ENCODE data around the gene ELAVL4. TPM values are rescaled to one million over a fixed set of nuclear protein-coding genes. Genes with fewer than 3 reads are reported as not detected.
"Not testable (repeated sequence)": the region's sequence is repeated elsewhere in the genome, so short reads cannot be mapped to it uniquely, and the experiment has no call there.

The ELAVL4 gene
- total and polyA plus RNA-seq, 4 donors, result 0.02 to 0.51 TPM; not detected in 2

DNA sequence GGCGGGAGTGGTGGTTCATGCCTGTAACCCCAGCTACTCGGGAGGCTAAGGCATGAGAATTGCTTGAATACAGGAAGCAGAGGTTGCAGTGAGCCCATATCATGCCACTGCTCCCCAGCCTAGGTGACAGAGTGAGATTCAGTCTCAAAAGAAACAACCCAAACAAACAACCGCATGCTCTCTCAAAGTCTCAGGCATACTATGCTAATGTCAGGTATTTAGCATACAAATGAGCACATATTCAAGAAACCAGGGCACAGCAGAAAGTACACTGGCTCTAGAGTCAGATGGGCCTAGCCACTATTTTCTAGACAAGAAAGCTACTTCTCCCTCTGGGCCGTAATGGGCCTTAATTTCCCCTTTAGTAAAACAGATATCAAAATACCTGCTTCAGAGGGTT is 55.0 kb downstream of the ELAVL4 start (continued):
- no peak for TF ChIP-seq HNF4A (conservative IDR thresholded peaks at IDR 0.05)
- no peak for TF ChIP-seq FOXA1 (IDR thresholded peaks at IDR 0.05)
- no peak for TF ChIP-seq TAF1 (conservative IDR thresholded peaks at IDR 0.05)

DNA sequence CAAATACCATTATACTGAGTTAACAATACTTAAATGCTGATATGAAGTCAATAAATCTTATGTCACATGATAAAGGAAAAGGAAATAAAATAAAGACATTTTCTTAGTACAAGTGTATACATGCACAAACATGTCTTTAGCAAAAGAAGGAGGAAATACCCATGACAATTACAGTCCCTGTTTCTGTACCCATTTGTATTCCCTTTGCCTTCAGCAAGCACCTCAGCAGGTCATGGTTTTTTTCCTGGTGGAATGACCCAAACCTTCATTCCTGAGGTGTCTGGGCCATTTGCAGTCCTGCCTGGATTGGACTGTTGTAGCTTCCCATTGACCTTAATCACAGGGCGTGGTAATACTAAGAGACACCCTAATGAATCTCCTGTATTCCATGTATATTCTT is 57.6 kb downstream of the ELAVL4 start:
- 95% methylated on average over 1 of the region's 1 CpG for WGBS

DNA sequence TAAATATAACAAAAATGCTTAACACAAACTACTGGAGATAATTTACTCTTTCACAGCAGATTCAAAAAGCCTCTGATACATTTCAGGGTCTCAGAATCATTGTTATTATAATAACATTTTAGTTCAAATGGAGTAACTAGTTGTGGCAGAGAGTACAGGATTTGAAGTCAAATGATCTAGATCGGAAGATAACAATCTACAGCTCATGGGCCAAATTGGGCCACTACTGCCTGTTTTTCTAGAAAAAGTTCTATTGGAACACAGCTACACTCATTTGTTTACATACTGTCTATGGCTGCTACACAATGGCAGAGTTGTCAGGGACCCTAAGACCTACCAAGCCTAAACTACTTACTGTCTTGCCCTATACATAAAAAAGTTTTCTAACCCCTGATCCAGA is 63.6 kb downstream of the ELAVL4 start:
- H3K27ac ChIP-seq (ENCODE audit: low read depth in 1 of 2, low read length in 2 of 2), result no peak overlapping the region
- TF ChIP-seq NR2F2 (IDR thresholded peaks at IDR 0.05), result no peak
- TF ChIP-seq, protein P1, sequence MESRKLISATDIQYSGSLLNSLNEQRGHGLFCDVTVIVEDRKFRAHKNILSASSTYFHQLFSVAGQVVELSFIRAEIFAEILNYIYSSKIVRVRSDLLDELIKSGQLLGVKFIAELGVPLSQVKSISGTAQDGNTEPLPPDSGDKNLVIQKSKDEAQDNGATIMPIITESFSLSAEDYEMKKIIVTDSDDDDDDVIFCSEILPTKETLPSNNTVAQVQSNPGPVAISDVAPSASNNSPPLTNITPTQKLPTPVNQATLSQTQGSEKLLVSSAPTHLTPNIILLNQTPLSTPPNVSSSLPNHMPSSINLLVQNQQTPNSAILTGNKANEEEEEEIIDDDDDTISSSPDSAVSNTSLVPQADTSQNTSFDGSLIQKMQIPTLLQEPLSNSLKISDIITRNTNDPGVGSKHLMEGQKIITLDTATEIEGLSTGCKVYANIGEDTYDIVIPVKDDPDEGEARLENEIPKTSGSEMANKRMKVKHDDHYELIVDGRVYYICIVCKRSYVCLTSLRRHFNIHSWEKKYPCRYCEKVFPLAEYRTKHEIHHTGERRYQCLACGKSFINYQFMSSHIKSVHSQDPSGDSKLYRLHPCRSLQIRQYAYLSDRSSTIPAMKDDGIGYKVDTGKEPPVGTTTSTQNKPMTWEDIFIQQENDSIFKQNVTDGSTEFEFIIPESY (IDR thresholded peaks at IDR 0.05), result no peak
- no peaks in the 10 kb centered on the region for H3K9me3 ChIP-seq (ENCODE audit: control insufficient read depth in 4 of 4, low read length in 3 of 4)
- H3K4me3 ChIP-seq (ENCODE audit: low read depth in 1 of 3, low read length in 3 of 3), result no peak overlapping the region
- H3K27me3 ChIP-seq (ENCODE audit: control insufficient read depth in 4 of 4, insufficient read depth in 4 of 4, low read length in 3 of 4), result no peaks in the 10 kb centered on the region
- H3K9ac ChIP-seq (ENCODE audit: low read depth in 1 of 2, low read length in 2 of 2), result no peak overlapping the region
- 89% methylated on average over 1 of the region's 1 CpG for WGBS
- no peaks in the 10 kb centered on the region for H3K36me3 ChIP-seq (ENCODE audit: control insufficient read depth in 4 of 4, insufficient read depth in 3 of 4, low read depth in 1 of 4, low read length in 3 of 4)
- peaks cover 0 to 4% (median 2%) of the 10 kb centered on the region in 4 donors for H3K4me1 ChIP-seq (ENCODE audit: control insufficient read depth in 4 of 4, insufficient read depth in 4 of 4, low read length in 3 of 4)
- no peak for DNase-seq (ENCODE audit: low spot score)

More for the DNA sequence above, 57.6 kb downstream of the ELAVL4 start:
- H3K4me3 ChIP-seq (ENCODE audit: low read depth in 1 of 3, low read length in 3 of 3); H3K9me3 ChIP-seq (ENCODE audit: control insufficient read depth in 4 of 4, low read length in 3 of 4); H3K27me3 ChIP-seq (ENCODE audit: control insufficient read depth in 4 of 4, insufficient read depth in 4 of 4, low read length in 3 of 4); DNase-seq (ENCODE audit: low spot score); H3K9ac ChIP-seq (ENCODE audit: low read depth in 1 of 2, low read length in 2 of 2); H3K27ac ChIP-seq (ENCODE audit: low read depth in 1 of 2, low read length in 2 of 2); H3K4me1 ChIP-seq (ENCODE audit: control insufficient read depth in 4 of 4, insufficient read depth in 4 of 4, low read length in 3 of 4); H3K36me3 ChIP-seq (ENCODE audit: control insufficient read depth in 4 of 4, insufficient read depth in 3 of 4, low read depth in 1 of 4, low read length in 3 of 4): not testable (repeated sequence)

DNA sequence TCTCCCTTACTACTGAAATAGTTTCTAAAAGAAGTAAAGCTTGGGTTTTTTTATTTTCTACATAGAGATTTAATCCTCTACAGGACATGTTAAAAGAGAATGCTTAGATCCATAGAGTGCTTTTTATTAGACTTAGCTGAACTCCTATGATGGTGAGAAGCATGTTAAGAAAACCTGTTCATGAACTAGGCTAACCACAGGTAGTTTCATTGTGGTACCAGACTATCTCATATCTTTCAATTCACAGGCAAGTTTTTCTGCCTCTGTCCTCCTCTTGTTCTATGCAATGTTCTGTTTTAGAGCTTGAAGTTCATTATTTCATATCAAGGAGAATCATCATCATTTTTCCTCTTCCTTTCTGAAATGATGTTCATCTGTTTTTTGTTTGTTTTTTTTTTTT is 65.4 kb downstream of the ELAVL4 start:
- DNase-seq (ENCODE audit: low spot score), result no peak
- H3K9ac ChIP-seq (ENCODE audit: low read depth in 1 of 2, low read length in 2 of 2), result no peak overlapping the region

More for the DNA sequence above, 65.4 kb downstream of the ELAVL4 start:
- Histone ChIP-seq H3K9me3 (ENCODE audit: control insufficient read depth in 4 of 4, low read length in 3 of 4) (no peaks in the 10 kb centered on the region), H3K4me3 (ENCODE audit: low read depth in 1 of 3, low read length in 3 of 3) (no peak overlapping the region), H3K4me1 (ENCODE audit: control insufficient read depth in 4 of 4, insufficient read depth in 4 of 4, low read length in 3 of 4) (peaks cover 0 to 4% (median 2%) of the 10 kb centered on the region in 4 donors), H3K27me3 (ENCODE audit: control insufficient read depth in 4 of 4, insufficient read depth in 4 of 4, low read length in 3 of 4) (no peaks in the 10 kb centered on the region), H3K27ac (ENCODE audit: low read depth in 1 of 2, low read length in 2 of 2) (no peak overlapping the region), H3K36me3 (ENCODE audit: control insufficient read depth in 4 of 4, insufficient read depth in 3 of 4, low read depth in 1 of 4, low read length in 3 of 4) (no peaks in the 10 kb centered on the region)
- TF ChIP-seq, protein P2, sequence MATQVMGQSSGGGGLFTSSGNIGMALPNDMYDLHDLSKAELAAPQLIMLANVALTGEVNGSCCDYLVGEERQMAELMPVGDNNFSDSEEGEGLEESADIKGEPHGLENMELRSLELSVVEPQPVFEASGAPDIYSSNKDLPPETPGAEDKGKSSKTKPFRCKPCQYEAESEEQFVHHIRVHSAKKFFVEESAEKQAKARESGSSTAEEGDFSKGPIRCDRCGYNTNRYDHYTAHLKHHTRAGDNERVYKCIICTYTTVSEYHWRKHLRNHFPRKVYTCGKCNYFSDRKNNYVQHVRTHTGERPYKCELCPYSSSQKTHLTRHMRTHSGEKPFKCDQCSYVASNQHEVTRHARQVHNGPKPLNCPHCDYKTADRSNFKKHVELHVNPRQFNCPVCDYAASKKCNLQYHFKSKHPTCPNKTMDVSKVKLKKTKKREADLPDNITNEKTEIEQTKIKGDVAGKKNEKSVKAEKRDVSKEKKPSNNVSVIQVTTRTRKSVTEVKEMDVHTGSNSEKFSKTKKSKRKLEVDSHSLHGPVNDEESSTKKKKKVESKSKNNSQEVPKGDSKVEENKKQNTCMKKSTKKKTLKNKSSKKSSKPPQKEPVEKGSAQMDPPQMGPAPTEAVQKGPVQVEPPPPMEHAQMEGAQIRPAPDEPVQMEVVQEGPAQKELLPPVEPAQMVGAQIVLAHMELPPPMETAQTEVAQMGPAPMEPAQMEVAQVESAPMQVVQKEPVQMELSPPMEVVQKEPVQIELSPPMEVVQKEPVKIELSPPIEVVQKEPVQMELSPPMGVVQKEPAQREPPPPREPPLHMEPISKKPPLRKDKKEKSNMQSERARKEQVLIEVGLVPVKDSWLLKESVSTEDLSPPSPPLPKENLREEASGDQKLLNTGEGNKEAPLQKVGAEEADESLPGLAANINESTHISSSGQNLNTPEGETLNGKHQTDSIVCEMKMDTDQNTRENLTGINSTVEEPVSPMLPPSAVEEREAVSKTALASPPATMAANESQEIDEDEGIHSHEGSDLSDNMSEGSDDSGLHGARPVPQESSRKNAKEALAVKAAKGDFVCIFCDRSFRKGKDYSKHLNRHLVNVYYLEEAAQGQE (IDR thresholded peaks at IDR 0.05), result no peak
- TF ChIP-seq GABPA (IDR thresholded peaks at IDR 0.05 in 1 of 2, conservative IDR thresholded peaks at IDR 0.05 in 1 of 2) (no peak), TAF1 (conservative IDR thresholded peaks at IDR 0.05) (no peak), NR2F2 (IDR thresholded peaks at IDR 0.05) (no peak), HNF4G (IDR thresholded peaks at IDR 0.05) (no peak), HNF4A (conservative IDR thresholded peaks at IDR 0.05) (no peak), RXRA (IDR thresholded peaks at IDR 0.05) (no peak), YY1 (IDR thresholded peaks at IDR 0.05) (no peak), FOXA1 (IDR thresholded peaks at IDR 0.05) (no peak), JUND (IDR thresholded peaks at IDR 0.05) (no peak), RAD21 (IDR thresholded peaks at IDR 0.05) (no peak), EGR1 (IDR thresholded peaks at IDR 0.05; ENCODE audit: low read depth in 2 of 2) (no peak), SP1 (IDR thresholded peaks at IDR 0.05) (no peak), FOXA2 (IDR thresholded peaks at IDR 0.05) (no peak)
- TF ChIP-seq, protein P3, sequence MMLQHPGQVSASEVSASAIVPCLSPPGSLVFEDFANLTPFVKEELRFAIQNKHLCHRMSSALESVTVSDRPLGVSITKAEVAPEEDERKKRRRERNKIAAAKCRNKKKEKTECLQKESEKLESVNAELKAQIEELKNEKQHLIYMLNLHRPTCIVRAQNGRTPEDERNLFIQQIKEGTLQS (IDR thresholded peaks at IDR 0.05), result no peak
- TF ChIP-seq, protein P4, sequence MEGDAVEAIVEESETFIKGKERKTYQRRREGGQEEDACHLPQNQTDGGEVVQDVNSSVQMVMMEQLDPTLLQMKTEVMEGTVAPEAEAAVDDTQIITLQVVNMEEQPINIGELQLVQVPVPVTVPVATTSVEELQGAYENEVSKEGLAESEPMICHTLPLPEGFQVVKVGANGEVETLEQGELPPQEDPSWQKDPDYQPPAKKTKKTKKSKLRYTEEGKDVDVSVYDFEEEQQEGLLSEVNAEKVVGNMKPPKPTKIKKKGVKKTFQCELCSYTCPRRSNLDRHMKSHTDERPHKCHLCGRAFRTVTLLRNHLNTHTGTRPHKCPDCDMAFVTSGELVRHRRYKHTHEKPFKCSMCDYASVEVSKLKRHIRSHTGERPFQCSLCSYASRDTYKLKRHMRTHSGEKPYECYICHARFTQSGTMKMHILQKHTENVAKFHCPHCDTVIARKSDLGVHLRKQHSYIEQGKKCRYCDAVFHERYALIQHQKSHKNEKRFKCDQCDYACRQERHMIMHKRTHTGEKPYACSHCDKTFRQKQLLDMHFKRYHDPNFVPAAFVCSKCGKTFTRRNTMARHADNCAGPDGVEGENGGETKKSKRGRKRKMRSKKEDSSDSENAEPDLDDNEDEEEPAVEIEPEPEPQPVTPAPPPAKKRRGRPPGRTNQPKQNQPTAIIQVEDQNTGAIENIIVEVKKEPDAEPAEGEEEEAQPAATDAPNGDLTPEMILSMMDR (IDR thresholded peaks at IDR 0.05; ENCODE audit: low read depth, low read length, missing input control), result no peak
- TF ChIP-seq, protein P5, sequence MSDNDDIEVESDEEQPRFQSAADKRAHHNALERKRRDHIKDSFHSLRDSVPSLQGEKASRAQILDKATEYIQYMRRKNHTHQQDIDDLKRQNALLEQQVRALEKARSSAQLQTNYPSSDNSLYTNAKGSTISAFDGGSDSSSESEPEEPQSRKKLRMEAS (IDR thresholded peaks at IDR 0.05), result no peak
- TF ChIP-seq, protein P1 (IDR thresholded peaks at IDR 0.05), result no peak
